HG03135 (cell line): ENCODE measurements around the gene ZFC3H1.

ENCODE experiments used
- ATAC-seq: cut with Tn5 transposase; IDR thresholded peaks from one replicate; pipeline ENCODE4 v1.9.1; 2021; ENCODE audit warnings: mild to moderate bottlenecking, moderate library complexity; ENCODE audit not compliant: unreplicated experiment

The ZFC3H1 gene

GRCh38 chr12:71641390-71641789 is 22.3 kb downstream of the ZFC3H1 start:
- ATAC-seq: no peak

GRCh38 chr12:71640316-71640715 is 23.3 kb downstream of the ZFC3H1 start:
- no peak for ATAC-seq

- no peak for ATAC-seq
Measured at GRCh38 chr12:71639341-71639760, 24.3 kb downstream of the ZFC3H1 start.

GRCh38 chr12:71638499-71638898 is 25.1 kb downstream of the ZFC3H1 start:
- no peak for ATAC-seq

- ATAC-seq: no peak
Measured at GRCh38 chr12:71636704-71637115, 26.9 kb downstream of the ZFC3H1 start.

- ATAC-seq: no peak
Measured at GRCh38 chr12:71627438-71628002, 36.1 kb downstream of the ZFC3H1 start.

GRCh38 chr12:71626768-71627167 is 36.9 kb downstream of the ZFC3H1 start:
- ATAC-seq: no peak

GRCh38 chr12:71626098-71626497 is 37.5 kb downstream of the ZFC3H1 start:
- ATAC-seq: peak; percentile 76

- ATAC-seq: no peak
Measured at GRCh38 chr12:71625476-71625875, 38.2 kb downstream of the ZFC3H1 start.

- no peak for ATAC-seq
Measured at GRCh38 chr12:71621938-71622337, 41.7 kb downstream of the ZFC3H1 start.

- no peak for ATAC-seq
Measured at GRCh38 chr12:71610031-71610795, 53.4 kb downstream of the ZFC3H1 start.

- ATAC-seq: no peak
Measured at GRCh38 chr12:71607494-71608330, 55.9 kb downstream of the ZFC3H1 start.

- ATAC-seq: no peak
Measured at GRCh38 chr12:71605039-71605438, 58.6 kb downstream of the ZFC3H1 start.

GRCh38 chr12:71602761-71603577 is 60.7 kb downstream of the ZFC3H1 start:
- ATAC-seq: no peak

- no peak for ATAC-seq
Measured at GRCh38 chr12:71601546-71601945, 62.1 kb downstream of the ZFC3H1 start.

- ATAC-seq: no peak
Measured at GRCh38 chr12:71599210-71599609, 64.4 kb downstream of the ZFC3H1 start.

- no peak for ATAC-seq
Measured at GRCh38 chr12:71594214-71594948, 69.3 kb downstream of the ZFC3H1 start.

- ATAC-seq: no peak
Measured at GRCh38 chr12:71592841-71593240, 70.8 kb downstream of the ZFC3H1 start.

GRCh38 chr12:71591601-71592000 is 72.0 kb downstream of the ZFC3H1 start:
- no peak for ATAC-seq

GRCh38 chr12:71589478-71589881 is 74.2 kb downstream of the ZFC3H1 start:
- no peak for ATAC-seq
